MCF 10A (cell line): ENCODE data around the gene BMPER. TPM values are rescaled to one million over a fixed set of nuclear protein-coding genes. Genes with fewer than 3 reads are reported as not detected.

Experiments
- BruUV-seq: library from RNA; stranded (reverse); fragments of 400-500 nt; replicated peaks from 2 replicates; lab custom pipeline; 2021; lab: Mats Ljungman, UMichigan
- CTCF ChIA-PET: fragments of 300-600 bp; sonication (Branson Sonifier 250); formaldehyde crosslinking; extraction: SDS; loops from one replicate; lab custom pipeline; 2021; ENCODE audit warnings: antibody characterized with exemption, inconsistent platforms; lab: Yijun Ruan, JAX
- POLR2A ChIA-PET: fragments of 300-600, 350-650 bp; sonication (Branson Sonifier 250); formaldehyde crosslinking; extraction: SDS; loops from one replicate; lab custom pipeline; 2020; ENCODE audit warnings: antibody characterized with exemption, inconsistent platforms; lab: Yijun Ruan, JAX
- DNase-seq: peaks from one replicate; pipeline ENCODE4 v3.0.0-alpha.2; 2018; ENCODE audit not compliant: unreplicated experiment
- H3K27ac Mint-ChIP-seq: one replicate; pipeline ENCODE4 v1.8.0; 2022; ENCODE audit warnings: mild to moderate bottlenecking, low read depth, mixed read lengths; ENCODE audit not compliant: unreplicated experiment
- H3K27me3 Mint-ChIP-seq: one replicate; pipeline ENCODE4 v1.8.0; 2022; ENCODE audit warnings: mixed read lengths; ENCODE audit not compliant: insufficient read depth, unreplicated experiment
- H3K36me3 Mint-ChIP-seq: one replicate; pipeline ENCODE4 v1.8.0; 2022; ENCODE audit warnings: mild to moderate bottlenecking, moderate library complexity, mixed read lengths; ENCODE audit not compliant: insufficient read depth, unreplicated experiment
- H3K4me1 Mint-ChIP-seq: one replicate; pipeline ENCODE4 v1.8.0; 2022; ENCODE audit warnings: mixed read lengths; ENCODE audit not compliant: insufficient read depth, unreplicated experiment
- H3K4me3 Mint-ChIP-seq: one replicate; pipeline ENCODE4 v1.8.0; 2022; ENCODE audit warnings: mild to moderate bottlenecking, moderate library complexity, mixed read lengths; ENCODE audit not compliant: unreplicated experiment
- H3K9me3 Mint-ChIP-seq: one replicate; pipeline ENCODE4 v1.8.0; 2022; ENCODE audit warnings: mixed read lengths; ENCODE audit not compliant: unreplicated experiment
- CTCF ChIP-seq: fragments of 200-600 bp; IDR thresholded peaks from one replicate; pipeline ENCODE4 v1.8.0; 2022; ENCODE audit warnings: antibody characterized with exemption, mild to moderate bottlenecking; ENCODE audit not compliant: unreplicated experiment
- intact Hi-C: fragments of 100-400 bp; cut with micrococcal nuclease; formaldehyde crosslinking; loops from 2 replicates; pipeline ENCODE4 v1.14.1; 2022
- total RNA-seq: library from RNA; stranded (reverse); gene quantifications from 2 replicates; pipeline ENCODE4 v1.2.3, GENCODE V29; 2022

BMPER gene
- total RNA-seq, 1 experiment from 2014 or later: 0.40 TPM

GRCh38 chr7:34107276-34107675, 201.9 kb downstream of the BMPER start:
- intact Hi-C loops: no loop called here
- DNase-seq: peak; percentile 54
- Mint-ChIP-seq H3K9me3 (no peaks in the 10 kb centered on the region), H3K4me1 (peaks cover 5% of the 10 kb centered on the region), H3K27me3 (no peaks in the 10 kb centered on the region), H3K27ac (no peak overlapping the region), H3K4me3 (no peak overlapping the region), H3K36me3 (no peaks in the 10 kb centered on the region)
- TF ChIP-seq CTCF: no peak
- POLR2A ChIA-PET: interaction anchor here (0.7 kb wide), 1 partner anchor 450 kb away, joined by 3 read pairs; no protein-coding TSS in a partner anchor
- BruUV-seq: no TSS peak
- CTCF ChIA-PET: interaction anchor here (0.6 to 1.2 kb wide), 5 partner anchors 15 to 326 kb away, joined by 3 to 4 read pairs (median 3); no protein-coding TSS in a partner anchor

GRCh38 chr7:34108165-34108564, 202.8 kb downstream of the BMPER start:
- Mint-ChIP-seq H3K27me3 (no peaks in the 10 kb centered on the region), H3K27ac (no peak overlapping the region), H3K4me3 (no peak overlapping the region), H3K36me3 (no peaks in the 10 kb centered on the region), H3K4me1 (peaks cover 5% of the 10 kb centered on the region), H3K9me3 (no peaks in the 10 kb centered on the region)
- no peak for DNase-seq
- BruUV-seq: no TSS peak
- TF ChIP-seq CTCF: no peak
- ChIA-PET POLR2A (no interaction called here), CTCF (interaction anchor here (0.6 kb wide), 1 partner anchor 861 kb away, joined by 3 read pairs; no protein-coding TSS in a partner anchor)
- intact Hi-C loops: no loop called here

- no TSS peak for BruUV-seq
- intact Hi-C loops: no loop called here
- ChIA-PET CTCF (interaction anchor here (0.8 to 0.9 kb wide), 2 partner anchors 11 to 210 kb away, joined by 3 read pairs; no protein-coding TSS in a partner anchor), POLR2A (no interaction called here)
- no peak for TF ChIP-seq CTCF
- no peak overlapping the region for H3K4me3 Mint-ChIP-seq
- H3K9me3 Mint-ChIP-seq: peaks cover 7% of the 10 kb centered on the region
- no peaks in the 10 kb centered on the region for H3K27me3 Mint-ChIP-seq
- no peaks in the 10 kb centered on the region for H3K36me3 Mint-ChIP-seq
- no peak overlapping the region for H3K27ac Mint-ChIP-seq
- H3K4me1 Mint-ChIP-seq: peaks cover 5% of the 10 kb centered on the region
- DNase-seq: no peak
Measured at GRCh38 chr7:34109936-34110780, 204.8 kb downstream of the BMPER start.

DNA sequence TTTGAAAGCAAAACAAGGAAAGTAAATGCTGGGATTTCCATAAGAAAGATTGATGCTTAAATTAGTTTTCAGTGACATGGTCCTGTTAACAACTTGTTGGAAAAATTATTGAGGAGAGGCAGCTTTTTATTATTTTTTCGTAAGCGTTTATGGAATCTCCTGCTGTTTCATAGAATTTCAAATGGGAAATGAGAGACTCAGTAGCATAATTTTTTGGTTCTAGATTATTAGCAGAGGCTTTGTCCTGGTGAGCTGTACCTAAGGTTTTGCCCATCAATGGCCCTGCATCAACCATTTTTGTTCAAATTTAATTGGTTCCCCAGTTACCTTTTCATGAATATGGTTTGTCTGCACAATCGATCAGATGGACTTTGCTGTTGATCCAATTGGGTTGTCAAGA, 205.7 kb downstream of the BMPER start:
- peaks cover 5% of the 10 kb centered on the region for H3K4me1 Mint-ChIP-seq
- H3K27me3 Mint-ChIP-seq: no peaks in the 10 kb centered on the region
- H3K27ac Mint-ChIP-seq: no peak overlapping the region
- BruUV-seq: no TSS peak
- peaks cover 7% of the 10 kb centered on the region for H3K9me3 Mint-ChIP-seq
- TF ChIP-seq CTCF: no peak
- H3K4me3 Mint-ChIP-seq: no peak overlapping the region
- intact Hi-C loops: no loop called here
- H3K36me3 Mint-ChIP-seq: no peaks in the 10 kb centered on the region
- ChIA-PET CTCF (interaction anchor here (0.9 kb wide), 1 partner anchor 12 kb away, joined by 3 read pairs; no protein-coding TSS in a partner anchor), POLR2A (interaction anchor here (0.6 kb wide), 1 partner anchor 840 kb away, joined by 3 read pairs; no protein-coding TSS in a partner anchor)
- no peak for DNase-seq
